OCI-LY3 (cell line): ENCODE data around the gene ARHGAP15.

Experiments
- EZH2phosphoT487 ChIP-seq: fragments of 200-600 bp; shearing (Covaris generic); IDR thresholded peaks from 2 replicates; pipeline ENCODE4 v1.6.1; 2018; ENCODE audit warnings: antibody characterized with exemption, mixed run types, low read depth
- TF ChIP-seq, protein P1 (sequence below): fragments of 200-600, 300-600 bp; sonication (generic); IDR thresholded peaks from 2 replicates; pipeline ENCODE4 v1.5.1; 2014; ENCODE audit warnings: antibody characterized with exemption, low read length, low read depth

- TF ChIP-seq, protein P1, sequence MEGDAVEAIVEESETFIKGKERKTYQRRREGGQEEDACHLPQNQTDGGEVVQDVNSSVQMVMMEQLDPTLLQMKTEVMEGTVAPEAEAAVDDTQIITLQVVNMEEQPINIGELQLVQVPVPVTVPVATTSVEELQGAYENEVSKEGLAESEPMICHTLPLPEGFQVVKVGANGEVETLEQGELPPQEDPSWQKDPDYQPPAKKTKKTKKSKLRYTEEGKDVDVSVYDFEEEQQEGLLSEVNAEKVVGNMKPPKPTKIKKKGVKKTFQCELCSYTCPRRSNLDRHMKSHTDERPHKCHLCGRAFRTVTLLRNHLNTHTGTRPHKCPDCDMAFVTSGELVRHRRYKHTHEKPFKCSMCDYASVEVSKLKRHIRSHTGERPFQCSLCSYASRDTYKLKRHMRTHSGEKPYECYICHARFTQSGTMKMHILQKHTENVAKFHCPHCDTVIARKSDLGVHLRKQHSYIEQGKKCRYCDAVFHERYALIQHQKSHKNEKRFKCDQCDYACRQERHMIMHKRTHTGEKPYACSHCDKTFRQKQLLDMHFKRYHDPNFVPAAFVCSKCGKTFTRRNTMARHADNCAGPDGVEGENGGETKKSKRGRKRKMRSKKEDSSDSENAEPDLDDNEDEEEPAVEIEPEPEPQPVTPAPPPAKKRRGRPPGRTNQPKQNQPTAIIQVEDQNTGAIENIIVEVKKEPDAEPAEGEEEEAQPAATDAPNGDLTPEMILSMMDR, result no peak
- TF ChIP-seq EZH2phosphoT487, result no peak
Measured at GRCh38 chr2:143280097-143280757, 151.0 kb downstream of the ARHGAP15 start.
